GM19438 (cell line): Measurements from ENCODE around the gene ACTN1.

Experiments used
- ATAC-seq: cut with Tn5 transposase; IDR thresholded peaks from one replicate; pipeline ENCODE4 v1.9.1; 2021; ENCODE audit warnings: low read depth; ENCODE audit not compliant: unreplicated experiment

Gene ACTN1

DNA sequence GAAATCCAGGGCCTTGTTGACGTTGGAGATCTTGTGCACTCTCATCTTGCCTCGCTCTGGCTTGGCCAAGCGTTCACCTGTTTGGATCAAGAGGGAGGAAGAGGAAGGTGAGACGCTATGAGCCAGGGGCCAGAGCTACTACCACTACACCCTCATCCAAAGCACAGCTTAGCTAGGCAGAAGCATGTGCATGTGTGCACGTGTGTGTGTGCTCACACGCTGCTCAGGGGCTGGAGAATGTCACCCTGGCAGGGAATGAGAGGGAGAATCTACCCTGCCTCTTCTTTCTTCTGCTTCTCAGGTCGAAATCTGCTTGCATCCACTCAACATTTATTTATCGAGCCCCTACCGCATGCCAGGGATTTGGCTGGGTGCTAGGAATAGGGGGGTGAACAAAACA, 58.1 kb downstream of the ACTN1 start:
- no peak for ATAC-seq

DNA sequence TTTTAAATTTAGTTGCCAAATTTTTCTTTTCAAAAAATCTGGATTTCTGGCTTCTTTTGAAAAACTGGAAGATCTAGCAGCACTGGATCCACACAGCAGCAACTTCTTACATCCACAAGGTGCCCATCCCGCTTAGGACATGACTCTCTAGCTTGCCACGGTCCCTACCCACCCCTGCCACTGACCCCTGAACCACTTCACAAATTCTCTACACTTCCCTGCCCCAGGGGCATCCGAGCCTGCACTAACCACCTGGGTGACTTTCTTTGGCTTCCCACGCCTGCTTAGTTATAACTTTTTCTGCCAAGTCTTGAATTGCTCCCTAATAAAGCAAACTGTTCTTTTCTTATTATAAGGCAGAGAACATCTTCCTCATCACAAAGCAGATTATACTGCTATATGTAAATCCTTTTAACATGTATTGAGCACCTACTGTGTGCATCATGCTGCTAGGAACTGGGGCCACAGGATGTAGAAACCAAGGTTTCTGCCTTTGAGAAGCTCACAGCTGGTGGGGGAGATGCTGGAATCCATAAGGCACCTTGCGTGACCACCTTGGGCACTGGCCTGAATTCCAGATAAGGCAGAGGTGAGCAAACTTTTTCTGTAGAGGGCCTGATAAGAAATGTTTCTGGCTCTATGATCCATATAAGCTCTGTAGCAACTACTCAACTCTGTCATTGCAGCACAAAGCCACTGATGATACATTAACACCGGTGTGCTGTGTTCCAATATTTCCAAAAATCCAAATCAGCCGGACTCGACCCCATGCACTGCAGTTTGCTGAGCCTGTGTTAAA, 59.8 kb downstream of the ACTN1 start:
- no peak for ATAC-seq

DNA sequence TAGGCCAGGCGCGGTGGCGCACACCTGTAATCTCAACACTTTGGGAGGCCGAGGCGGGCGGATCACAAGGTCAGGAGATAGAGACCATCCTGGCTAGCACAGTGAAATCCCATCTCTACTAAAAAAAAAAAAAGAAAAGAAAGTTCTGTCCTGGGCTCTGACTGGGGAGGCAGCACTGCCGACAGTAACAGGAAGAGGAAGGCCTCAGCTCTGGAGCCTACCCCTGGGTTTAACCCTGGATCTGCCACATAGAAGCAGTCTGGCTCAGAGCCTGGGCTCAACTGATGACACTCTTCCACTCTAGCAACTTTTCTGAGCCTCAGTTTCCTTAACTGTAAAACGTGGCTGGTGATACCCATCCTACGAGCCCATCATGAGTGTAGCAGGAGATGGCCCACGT, 60.5 kb downstream of the ACTN1 start:
- no peak for ATAC-seq

DNA sequence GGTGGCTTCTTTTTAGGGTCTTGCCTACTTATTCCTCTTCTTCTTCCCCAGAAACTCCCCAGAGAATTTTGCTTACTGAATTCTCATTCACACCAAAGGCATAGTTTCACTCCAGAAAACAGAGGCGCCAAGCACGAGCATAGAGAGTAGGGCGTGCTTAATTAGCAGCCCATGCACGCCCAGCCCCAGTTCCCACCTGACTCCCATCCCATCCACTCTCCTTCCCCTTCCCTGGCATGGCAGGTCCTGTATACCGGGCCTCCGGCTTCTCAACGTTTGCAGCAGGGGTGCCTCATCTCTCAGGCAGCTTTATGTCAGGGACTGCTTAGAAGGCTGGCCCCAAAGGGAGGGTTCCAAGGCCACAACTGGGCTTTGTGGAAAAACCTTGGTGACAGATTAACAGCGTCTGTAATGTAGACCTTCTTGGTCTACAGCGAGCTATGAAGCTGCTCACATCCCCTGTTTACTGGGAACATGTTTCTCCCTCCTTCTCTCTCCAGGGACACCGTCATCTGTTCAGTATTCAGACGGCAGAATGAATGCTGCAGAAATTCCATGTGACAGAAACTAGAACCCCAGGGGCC, 62.7 kb downstream of the ACTN1 start:
- ATAC-seq = no peak

DNA sequence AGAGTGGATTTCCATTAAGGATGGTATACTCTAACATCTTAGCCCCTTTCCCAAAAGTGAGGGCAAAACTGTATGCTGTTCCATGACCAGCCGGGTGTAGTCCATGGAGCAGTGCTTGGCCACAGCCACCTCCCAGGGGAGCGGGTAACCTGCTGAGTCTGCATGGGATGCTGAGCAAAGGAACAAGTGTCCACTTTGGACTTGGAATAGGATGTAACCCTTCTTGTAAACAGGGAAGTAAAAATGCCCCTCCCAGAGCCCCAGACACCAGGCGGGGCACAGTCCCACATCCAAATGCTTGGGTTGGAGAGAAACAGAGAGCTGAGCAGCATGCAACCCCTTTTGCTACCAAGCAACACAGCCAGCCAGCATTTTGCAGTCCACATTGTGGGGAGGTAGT, 65.6 kb downstream of the ACTN1 start:
- no peak for ATAC-seq

DNA sequence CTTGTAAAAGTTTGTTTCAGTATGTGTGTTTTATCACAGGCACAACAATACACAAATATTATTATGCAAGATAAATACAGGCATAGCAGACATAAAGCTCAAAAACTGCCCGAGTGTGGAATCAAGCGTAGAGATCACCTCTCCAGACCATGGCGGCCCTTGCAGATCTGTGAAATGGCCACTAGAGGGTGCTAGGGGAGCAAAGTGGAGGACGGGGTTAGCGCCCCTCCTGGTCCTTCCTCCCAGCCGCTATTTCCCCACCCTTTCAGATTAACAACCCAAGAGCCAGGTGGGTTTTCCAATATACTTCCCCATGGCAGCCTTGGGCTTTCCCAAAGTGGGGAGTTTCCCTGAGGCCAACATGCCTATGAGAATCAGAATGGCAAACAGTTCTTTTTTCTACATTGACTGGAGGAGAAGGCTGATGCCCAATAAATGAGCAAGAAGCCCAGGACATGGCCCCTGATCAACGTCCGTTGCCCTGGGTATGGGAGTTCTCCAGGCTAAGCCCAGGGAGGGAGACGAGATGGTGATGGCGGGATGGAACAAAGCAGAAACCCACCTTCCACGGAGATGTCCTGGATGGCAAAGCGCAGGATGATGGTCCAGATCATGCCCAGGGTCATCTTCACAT, 67.4 kb downstream of the ACTN1 start:
- no peak for ATAC-seq

DNA sequence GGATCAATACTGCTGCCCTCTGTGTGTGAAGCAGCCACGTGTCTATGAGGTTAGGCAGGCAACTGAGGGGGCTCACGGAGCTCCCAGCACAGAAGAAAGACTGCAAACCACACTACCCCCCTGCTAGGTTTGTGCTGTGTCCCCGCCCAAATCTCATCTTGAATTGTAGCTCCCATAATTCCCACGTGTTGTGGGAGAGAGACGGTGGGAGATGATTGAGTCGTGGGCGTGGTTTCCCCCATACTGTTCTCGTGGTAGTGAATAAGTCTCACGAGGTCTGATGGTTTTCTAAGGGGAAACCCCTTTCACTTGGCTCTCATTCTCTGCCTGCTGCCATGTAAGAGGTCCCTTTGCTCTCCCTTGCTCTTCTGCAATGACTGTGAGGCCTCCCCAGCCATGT, 68.6 kb downstream of the ACTN1 start:
- no peak for ATAC-seq

DNA sequence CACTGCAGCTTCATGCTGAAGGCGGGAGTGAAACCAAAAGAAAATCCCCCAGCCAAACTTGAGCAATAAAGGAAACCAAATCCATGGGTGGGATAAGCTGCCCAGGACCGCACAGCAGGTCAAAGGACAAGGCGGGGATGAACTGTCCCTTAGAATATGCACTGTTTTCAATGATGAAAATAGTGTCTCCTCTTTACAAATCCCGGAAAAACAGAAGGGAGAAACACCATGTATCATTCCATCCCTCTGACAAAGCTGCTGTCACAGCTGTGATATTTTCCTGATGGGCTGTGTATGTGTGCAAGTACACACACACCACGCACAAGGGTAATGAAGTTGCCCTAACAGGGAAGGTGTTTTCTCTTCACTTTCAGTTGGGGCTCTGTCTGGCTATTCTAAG, 70.3 kb downstream of the ACTN1 start:
- no peak for ATAC-seq

DNA sequence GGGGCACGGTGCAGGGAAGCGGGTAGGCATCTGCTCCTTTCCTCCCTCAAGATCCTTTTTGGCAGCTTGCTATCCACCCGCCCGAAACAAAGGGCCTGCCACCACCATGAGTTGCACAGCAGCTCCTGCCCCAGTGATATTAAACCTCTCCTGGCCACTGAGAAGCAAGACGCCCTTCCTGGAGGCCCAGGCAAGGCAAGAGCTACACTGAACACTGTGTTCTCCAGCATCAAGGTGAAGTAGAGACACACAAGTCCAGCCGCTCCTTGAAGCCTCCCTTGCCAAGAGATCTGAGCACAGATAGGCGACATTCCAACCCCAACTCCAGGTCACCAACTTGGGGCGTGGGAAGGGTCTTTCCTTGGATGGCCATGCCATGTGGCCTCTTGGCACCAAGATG, 70.9 kb downstream of the ACTN1 start:
- ATAC-seq = no peak

DNA sequence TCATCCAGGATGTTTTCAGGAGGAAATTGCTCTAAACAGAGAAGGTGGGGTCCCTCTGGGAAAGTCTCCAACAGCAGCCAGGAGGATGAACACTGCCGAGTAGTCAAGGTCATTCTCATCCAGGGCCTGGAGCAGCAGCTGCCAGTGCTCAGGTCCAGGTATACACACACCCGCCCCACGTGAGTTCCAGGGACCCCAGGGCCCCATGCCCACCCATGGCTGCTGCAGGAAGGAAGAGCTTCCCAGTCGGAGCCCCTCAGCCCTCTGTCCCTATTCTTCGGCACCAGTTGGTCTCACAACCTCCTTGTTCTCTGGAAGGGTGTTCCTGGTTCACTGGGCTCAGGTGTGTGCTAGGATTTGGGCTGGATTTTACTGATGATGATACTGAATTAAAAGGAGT, 72.7 kb downstream of the ACTN1 start:
- ATAC-seq = no peak

DNA sequence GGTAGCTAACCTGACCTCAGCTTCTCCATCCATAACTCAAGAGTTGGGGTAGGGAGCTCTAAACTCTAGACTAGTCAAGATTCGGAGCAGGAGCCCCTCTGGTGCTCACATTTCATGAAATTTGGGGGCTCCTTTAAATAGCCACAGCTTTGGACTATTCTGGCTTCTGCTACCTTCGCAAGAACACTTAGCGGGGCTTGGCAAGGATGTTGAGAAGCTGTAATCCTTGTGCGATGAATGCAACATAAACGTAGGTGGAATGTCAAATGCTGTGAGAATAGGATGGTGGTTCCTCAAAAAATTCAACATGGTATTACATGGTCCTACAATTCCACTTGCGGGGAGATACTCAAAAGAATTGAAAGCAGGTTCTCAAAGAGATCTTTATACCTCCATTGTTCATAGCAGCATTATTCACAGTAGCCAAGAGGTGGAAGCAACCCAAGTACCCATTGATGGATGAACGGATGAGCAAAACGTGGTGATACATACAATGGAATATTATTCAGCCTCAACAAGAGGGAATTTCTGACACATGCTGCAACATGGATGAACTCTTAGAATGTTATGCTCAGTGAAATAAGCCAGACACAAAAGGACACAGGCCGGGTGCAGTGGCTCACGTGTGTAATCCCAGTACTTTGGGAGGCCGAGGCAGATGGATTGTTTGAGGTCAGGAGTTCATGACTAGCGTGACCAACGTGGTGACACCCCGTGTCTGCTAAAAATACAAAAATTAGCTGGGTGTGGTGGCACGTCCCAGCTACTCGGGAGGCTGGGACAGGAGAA, 73.8 kb downstream of the ACTN1 start:
- no peak for ATAC-seq

DNA sequence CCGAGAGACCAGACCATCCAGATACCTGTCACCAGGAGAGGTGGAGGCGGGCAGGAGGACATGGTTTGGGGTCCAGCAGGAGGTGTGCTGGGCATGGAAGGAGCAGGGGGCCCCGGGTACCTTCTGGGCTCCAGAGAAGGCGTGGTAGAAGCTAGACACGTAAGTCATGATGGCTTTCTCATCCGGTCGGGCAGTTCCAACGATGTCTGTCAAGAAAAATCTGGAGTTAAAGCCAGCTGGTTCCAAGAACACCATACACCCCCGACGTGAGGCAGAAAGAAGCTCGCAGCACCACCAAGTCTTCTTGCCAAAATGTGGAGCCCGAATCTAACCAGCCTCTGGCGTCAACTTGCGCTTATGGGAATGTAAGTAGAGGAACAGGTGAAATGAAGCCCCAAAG, 76.7 kb downstream of the ACTN1 start:
- ATAC-seq = no peak

DNA sequence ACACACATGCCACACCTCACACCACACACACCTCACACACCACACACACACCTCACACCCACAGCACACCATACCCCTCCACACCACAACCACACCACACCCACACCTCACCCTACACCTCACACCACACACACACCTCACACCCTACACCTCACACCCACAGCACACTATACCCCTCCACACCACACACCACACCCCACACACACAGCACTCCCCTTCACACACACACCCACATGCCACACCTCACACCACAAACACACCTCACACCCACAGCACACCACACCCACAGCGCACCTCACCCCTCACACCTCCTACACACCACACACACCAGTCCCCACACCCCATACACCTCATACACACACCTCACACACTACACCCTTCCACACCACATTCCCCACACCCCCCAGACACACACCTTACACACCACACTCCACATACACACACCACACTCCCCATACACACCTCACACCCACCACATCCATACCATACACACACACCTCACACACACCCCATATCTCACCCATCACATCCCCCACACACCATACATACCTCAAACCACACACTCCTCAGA, 80.0 kb downstream of the ACTN1 start:
- no peak for ATAC-seq

DNA sequence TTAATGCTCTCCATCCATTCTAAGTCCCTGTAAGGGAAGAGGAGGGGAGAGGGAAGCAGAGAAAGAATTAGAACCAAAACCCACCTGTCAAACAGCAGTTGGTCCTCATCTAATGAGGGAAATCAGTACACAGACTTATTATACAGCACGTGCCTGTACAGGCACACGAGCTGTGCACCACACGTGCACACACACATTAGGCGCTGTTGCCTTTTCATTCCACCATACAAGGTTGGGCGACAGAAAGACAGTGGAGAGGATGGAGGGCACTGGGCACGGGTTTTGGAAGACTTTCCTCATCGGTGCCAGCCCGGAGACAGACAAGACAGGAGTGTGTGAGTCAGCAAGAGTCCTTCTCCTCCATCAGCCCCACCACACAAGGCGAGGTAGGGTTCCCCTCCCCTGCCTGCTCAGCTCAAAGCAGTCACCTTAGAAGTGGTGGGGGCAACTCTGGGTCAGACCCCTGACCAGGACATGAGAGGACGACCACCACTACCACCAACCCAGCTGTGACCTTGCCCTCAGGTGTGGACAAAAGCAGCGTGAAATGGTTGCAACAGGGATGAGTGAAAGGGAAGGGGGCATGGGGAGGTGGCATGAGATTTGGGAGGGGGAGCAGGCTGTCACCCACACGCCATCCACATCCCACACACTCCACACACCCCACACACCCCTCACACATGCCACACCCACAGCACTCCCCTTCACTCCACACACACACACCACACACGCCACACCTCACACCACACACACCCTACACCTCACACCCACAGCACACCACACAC, 80.7 kb downstream of the ACTN1 start:
- ATAC-seq = no peak

DNA sequence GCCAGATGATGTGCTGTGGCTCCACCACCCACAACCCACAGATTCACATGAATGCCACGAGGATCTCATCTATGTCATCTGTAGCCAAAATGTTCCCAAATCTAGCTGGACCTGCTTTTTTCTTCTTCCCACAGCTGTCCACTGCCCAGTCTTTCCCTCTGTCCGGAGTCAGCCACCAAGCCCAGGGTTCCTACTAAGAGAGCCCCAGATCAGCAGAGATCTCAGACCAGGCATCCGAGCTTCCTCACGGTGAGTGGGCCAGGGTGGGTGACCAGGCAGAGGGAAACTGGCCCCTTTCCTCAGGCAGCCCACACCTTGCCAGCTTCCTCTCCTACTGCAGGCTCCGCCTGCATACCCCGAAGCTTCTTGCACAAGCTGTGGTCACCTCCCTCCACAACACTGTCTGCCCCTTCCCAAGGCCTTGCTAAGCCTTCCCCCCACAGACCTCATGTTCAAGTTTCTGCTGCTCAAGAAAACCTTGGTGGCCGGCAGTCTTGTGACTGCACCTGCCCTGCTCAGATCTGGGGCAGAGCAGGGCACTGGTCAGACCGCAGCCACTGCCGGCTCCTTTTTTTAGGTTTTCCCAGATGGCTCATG, 81.4 kb downstream of the ACTN1 start:
- ATAC-seq = no peak

DNA sequence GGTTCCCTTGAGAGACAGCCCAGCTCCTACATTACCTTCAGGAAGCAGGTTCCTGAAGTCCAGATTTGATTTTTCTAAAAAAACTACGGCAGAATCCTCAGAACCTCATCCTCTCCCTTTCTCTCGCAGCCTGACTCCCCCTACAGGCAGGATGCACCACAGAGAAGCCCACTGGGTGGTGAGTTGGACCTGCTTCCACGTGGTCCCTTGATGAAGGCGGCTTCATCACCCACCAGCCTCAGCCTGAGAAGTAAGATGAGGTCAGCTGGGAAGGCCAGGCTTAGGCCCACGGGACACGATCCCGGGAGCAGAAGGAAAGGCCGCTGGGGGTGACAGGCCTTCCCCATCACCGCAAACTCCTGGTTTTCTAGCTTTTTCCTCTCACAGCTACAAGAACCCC, 83.0 kb downstream of the ACTN1 start:
- no peak for ATAC-seq

DNA sequence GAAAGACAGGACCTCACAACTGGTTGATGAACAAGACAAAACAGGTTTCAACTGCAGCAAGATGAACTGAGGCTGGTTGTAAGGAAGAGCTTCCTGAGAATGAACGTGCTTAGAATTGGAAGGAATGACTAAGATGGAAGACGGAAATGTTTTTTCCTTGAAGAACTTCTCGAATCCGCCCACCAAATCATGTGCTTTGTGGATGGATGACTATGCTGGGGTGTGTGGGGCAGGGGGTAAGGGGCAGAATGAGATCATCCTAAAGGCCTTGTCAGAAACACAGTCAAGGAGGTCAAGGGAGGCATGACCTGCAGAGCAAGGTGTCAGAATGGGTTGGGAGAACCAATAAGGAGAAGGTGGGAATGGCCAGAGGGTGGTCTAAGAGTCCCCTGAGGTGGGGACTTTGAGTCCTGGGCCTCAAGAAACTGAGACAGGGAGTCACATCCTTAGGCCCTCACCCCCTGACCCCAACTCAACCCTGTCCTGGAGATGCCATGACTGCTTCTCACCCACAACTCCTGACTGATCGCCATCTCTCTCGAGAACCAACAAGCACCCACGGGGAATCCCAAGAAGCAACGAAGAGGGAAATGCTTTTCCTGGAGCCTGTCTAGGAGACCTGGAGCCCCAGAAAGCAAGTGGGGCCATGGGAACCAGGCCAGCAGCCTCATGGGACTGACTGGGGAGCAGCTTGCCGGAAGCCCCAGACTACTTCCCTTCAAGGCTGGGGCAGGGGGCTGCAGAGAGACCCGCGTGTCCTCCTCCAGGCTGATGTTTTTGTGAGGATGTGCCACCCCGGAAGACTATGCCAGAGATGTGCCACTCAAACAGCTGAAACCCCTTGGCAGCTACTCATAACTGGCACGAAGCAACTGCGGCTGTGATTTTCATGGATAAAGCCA, 84.0 kb downstream of the ACTN1 start:
- no peak for ATAC-seq

DNA sequence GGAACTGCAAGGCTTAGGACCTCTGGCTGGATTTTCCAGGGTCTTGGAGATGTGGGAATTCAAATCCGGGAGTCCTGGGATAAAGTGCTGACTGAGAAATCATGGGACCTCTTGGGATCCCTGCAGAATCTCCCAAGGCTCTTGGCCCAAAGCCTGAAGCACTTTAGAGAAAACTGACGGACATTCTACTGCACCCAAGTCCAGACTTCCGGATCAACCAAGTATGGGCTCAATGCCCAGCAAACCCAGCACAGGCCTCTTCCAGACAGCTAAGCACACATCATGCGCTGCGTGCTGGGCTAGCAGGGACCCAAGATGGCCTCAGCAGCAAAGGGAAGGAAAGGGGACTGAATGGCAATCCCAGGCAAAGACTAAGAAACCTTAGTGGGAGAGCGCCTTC, 85.0 kb downstream of the ACTN1 start:
- ATAC-seq = no peak

DNA sequence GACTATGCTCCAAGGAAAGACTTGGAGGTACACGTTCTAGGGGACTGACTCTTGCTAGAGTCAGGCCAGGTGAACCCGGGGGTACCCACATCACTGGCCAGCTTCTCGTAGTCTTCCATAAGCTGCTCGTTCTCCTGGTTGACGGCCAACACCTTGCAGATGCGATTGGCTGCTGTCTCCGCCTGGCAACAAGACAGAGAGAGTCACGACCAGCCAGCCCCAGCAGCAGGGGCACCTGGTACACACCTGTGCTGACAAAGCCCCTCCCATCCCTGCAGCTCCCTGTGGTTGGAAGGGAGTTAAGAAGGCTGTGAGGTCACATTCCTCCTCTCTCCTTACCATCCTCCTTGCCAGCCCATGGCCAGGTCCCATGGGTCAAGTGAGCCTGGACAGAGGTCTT, 85.5 kb downstream of the ACTN1 start:
- ATAC-seq = no peak
